Rectal smooth muscle tissue (tissue), 1 donor: ENCODE data around the gene LIX1.

Source experiments
- H3K27ac ChIP-seq: one replicate; pipeline ENCODE4 v1.7.0; 2013; ENCODE audit warnings: low read depth, low read length, inconsistent platforms
- H3K27me3 ChIP-seq: one replicate; pipeline ENCODE4 v1.7.0; 2013; ENCODE audit warnings: low read length; ENCODE audit not compliant: control insufficient read depth, insufficient read depth
- H3K36me3 ChIP-seq: one replicate; pipeline ENCODE4 v1.7.0; 2013; ENCODE audit warnings: low read length; ENCODE audit not compliant: control insufficient read depth, insufficient read depth
- H3K4me1 ChIP-seq: one replicate; pipeline ENCODE4 v1.7.0; 2013; ENCODE audit warnings: low read length; ENCODE audit not compliant: control insufficient read depth, insufficient read depth
- H3K4me3 ChIP-seq: one replicate; pipeline ENCODE4 v1.7.0; 2013; ENCODE audit warnings: low read length
- H3K9ac ChIP-seq: one replicate; pipeline ENCODE4 v1.7.0; 2013; ENCODE audit warnings: low read length

The LIX1 gene

DNA sequence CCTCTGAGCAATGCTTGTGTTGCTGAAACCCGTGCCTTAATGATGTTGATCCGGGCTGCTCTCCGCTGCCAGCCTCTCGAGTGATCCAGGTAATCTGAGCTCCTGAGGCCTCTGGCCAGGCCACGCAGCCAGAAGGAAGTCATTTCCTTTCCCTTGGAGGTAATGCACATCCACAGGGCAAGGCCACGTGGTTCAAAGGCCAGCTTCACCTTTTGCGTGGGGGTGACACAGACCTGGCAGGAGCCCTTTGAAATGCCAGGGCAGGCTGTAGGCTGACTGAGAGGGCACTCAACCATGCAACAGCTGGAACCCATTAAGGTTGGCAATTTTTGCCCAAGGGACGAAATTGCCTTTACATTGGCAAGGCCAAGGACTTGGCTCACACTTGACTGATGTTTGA, 80.4 kb downstream of the LIX1 start:
- Histone ChIP-seq H3K4me3 (no peak overlapping the region), H3K4me1 (no peaks in the 10 kb centered on the region), H3K9ac (no peak overlapping the region), H3K36me3 (no peaks in the 10 kb centered on the region), H3K27me3 (no peaks in the 10 kb centered on the region), H3K27ac (no peak overlapping the region)

DNA sequence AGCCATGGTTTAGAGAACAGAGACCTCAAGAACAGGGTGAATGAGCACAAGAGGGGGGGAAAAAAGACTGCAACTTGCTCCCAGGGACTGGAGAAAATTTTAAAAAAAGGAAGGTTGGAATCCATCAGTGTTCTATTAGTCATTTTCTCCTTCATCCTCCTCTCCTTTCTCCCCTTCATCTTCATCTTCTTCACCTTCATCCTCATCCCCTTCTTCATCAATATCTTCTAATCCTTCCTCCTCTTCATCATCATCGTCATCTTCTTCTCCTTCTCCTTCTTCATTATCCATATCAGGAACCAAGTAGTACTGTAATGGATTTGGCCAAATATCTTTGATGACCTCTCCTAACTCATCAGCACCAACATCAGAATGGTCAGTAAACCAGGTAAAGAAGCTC, 86.1 kb downstream of the LIX1 start:
- Histone ChIP-seq H3K27ac (no peak overlapping the region), H3K27me3 (no peaks in the 10 kb centered on the region)

DNA sequence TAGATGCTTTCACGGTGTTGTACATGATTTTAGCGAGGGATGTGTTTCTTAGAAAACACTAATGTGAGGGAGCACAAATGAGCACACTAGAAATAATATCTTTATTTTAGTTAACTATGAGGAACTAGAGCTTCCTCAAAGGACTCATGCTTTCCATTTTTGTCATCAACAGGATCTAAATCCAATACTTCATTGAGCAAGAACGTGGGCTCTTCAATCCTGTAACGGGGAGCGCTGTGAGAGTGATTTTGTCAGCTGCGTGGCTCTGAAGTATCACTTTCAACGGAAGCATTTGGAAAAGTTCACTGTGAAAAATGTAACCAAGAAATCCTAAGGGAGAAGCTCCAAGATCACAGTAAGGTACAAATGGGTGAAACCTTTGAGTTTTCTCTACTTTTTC, 93.2 kb downstream of the LIX1 start:
- Histone ChIP-seq H3K27me3 (no peaks in the 10 kb centered on the region), H3K4me3 (no peak overlapping the region), H3K4me1 (no peaks in the 10 kb centered on the region), H3K27ac (no peak overlapping the region), H3K36me3 (no peaks in the 10 kb centered on the region), H3K9ac (no peak overlapping the region)

More for the DNA sequence above, 86.1 kb downstream of the LIX1 start:
- no peak overlapping the region for H3K9ac ChIP-seq
- H3K36me3 ChIP-seq: no peaks in the 10 kb centered on the region
- no peak overlapping the region for H3K4me3 ChIP-seq
- no peaks in the 10 kb centered on the region for H3K4me1 ChIP-seq

DNA sequence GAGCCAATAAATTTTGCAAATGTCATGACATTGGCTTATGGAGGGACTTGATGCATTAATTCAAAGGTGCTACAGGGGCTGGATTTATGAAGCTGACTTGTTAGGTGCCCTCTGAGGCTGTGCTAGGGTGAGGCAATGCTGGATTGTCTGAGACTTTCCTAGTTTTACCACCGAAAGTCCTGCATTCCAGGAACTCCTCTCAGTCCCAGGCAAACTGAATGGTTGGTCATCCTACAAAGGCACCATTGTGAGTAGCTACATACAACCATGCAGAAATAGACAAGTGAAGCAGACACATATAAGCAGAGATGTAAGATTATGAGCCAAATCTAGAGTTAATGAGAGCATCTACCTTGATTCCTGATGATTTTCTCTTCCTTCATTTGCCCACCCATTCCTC, 95.3 kb downstream of the LIX1 start:
- Histone ChIP-seq H3K27ac (no peak overlapping the region), H3K9ac (no peak overlapping the region), H3K4me1 (no peaks in the 10 kb centered on the region), H3K27me3 (no peaks in the 10 kb centered on the region), H3K4me3 (no peak overlapping the region), H3K36me3 (no peaks in the 10 kb centered on the region)

DNA sequence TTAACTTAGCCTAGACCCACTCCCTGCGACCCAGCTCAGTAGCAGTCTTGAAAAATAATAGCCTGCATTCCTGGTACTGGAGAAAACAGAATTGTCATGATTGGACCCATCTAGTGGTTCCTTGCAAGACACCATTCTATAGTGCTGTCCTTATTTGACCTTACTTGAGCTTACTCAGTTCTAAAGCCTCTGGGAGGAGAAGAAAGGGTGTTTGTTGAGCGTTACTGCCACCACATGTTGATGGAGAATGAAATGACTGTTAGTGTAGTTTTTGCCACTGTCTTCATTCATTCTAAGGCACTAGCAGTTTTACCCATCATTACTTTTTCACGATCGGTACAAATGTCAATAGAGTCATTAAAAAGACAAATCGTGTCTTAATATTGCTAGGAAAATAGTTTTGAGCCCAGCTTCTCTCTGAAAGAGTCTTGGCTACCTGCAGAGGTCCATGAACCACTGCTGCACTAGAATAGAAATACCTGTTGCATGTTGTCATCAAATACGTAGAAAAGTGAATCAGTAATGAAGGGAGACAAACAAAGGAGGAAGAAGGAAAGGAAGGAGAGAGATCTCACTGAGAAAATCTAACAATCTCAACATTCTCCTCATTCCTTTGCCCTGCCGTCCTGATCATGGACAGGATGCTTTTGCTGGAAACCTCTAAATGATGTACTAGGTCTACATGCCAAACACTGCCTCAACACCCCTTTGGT, 96.0 kb downstream of the LIX1 start:
- H3K27me3 ChIP-seq: no peaks in the 10 kb centered on the region
- H3K36me3 ChIP-seq: no peaks in the 10 kb centered on the region
- H3K4me3 ChIP-seq: no peak overlapping the region
- no peak overlapping the region for H3K27ac ChIP-seq
- no peak overlapping the region for H3K9ac ChIP-seq
- no peaks in the 10 kb centered on the region for H3K4me1 ChIP-seq

DNA sequence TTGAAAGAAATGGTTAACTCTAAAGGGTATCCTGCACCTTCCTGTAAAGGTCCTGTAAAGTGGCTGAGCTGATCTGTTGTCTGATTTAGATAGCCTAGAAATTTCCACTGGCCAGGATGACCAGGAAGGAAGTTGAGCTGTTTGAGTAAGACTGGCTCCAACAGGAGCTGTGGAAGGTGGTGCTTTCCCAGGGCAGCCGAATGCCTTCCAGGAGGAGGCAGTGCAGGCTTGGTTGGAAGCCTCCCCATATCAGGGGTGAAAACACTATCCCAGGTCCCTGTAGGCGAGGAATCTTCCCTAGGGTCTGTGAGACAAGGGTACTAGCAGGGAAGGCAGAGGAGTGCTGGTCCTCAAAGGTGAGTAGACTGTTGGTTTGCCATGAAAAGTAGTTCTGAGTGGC, 98.4 kb downstream of the LIX1 start:
- no peak overlapping the region for H3K9ac ChIP-seq
- no peaks in the 10 kb centered on the region for H3K4me1 ChIP-seq
- no peaks in the 10 kb centered on the region for H3K36me3 ChIP-seq
- H3K27ac ChIP-seq: no peak overlapping the region
- H3K4me3 ChIP-seq: no peak overlapping the region
- H3K27me3 ChIP-seq: no peaks in the 10 kb centered on the region

DNA sequence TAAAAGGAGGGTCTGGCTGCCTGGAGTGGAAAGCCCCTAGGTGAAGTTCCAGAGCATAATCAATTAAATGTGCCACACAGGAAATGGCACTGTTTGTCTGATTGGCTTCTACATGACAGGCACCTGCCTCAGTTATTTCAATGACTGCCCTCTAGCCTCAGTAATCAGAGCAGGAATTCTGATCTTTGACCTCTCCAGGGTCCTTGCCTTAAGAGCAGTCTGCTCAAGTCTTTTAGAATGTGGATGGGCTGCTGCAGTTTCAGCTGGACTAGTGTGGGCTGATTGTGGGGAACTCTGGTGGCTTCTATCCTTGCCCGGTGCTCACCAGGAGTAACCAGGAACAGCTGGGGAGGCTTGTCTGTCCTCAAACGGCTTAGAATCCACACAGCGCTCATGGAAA, 98.9 kb downstream of the LIX1 start:
- Histone ChIP-seq H3K9ac (no peak overlapping the region), H3K36me3 (no peaks in the 10 kb centered on the region), H3K27me3 (no peaks in the 10 kb centered on the region), H3K4me3 (no peak overlapping the region), H3K27ac (no peak overlapping the region), H3K4me1 (no peaks in the 10 kb centered on the region)

DNA sequence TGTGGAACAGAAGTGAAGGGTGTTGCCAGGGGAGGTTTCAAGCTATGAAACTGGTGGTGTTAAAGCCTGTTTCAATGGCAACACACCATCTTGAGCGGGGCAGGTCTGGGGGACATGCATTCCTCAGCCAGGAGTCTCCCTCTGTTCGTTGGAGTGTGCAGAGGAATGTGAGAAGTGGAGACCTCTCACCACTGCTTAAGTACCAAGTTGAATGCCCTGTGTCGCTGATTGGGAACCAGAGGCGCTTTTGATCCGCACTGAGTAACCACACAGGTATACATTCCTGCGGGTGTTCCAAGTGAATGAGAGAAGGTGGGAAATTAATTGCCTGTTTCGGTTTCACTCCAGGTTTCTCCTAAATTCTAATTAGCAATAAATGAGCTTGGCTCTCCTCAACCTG, 99.4 kb downstream of the LIX1 start:
- H3K27me3 ChIP-seq: no peaks in the 10 kb centered on the region
- H3K4me1 ChIP-seq: no peaks in the 10 kb centered on the region
- no peak overlapping the region for H3K27ac ChIP-seq
- no peaks in the 10 kb centered on the region for H3K36me3 ChIP-seq
- no peak overlapping the region for H3K9ac ChIP-seq
- H3K4me3 ChIP-seq: no peak overlapping the region
